ENCODE results near the gene DNAJC2.

- TF ChIP-seq TAF1 (IDR thresholded peaks at IDR 0.05; ENCODE audit: borderline replicate concordance, insufficient read depth, low read length) = peak; percentile 94
- peak; percentile 82 for TF ChIP-seq POLR2AphosphoS5 (IDR thresholded peaks at IDR 0.05; ENCODE audit: low read depth, low read length)
- TF ChIP-seq REST (IDR thresholded peaks at IDR 0.05; ENCODE audit: insufficient read depth in 1 of 2, low read depth in 2 of 2, low read length in 2 of 2) = peak in 1 of 2 experiments; percentile 67; a peak in 2 of 4 replicates
- TF ChIP-seq SIN3A (IDR thresholded peaks at IDR 0.05; ENCODE audit: borderline replicate concordance, insufficient read depth, low read length) = peak; percentile 62; the same call in 1 of the 2 replicates
- no peak for TF ChIP-seq FOXP2 (optimal IDR thresholded peaks at IDR 0.05; ENCODE audit: borderline replicate concordance, extremely low read depth, extremely low read length, insufficient read depth)
Measured at GRCh38 chr7:103347507-103348267, 3.1 kb upstream of the DNAJC2 start, which contains the start of gene PSMC2.
